ENCODE data around the gene TMEM207.

Gene TMEM207

DNA sequence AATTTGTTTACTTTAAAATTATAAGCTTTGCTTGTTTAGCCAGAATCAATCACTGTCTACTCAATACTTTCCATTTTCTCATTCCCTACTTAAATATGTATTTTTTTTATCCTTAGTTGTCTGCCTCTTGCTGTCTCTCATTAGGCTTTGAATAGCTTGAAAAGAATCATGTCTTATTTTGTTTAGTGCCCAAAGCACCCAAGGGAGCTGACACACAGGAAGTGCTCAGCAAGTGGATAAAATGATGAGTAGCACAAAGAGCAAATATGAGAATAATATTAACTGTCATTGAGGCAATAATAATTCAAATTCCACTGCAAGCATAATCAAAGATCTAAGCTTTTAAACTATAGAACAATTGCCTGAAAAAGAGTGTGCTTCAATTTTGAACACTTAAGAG is 45.2 kb upstream of the TMEM207 start:
- no peak for DNase-seq (ENCODE audit: extremely low read depth, low read depth)
- H3K4me3 ChIP-seq (replicated peaks; ENCODE audit: low read depth, low read length) = no peak overlapping the region
- TF ChIP-seq, protein P1, sequence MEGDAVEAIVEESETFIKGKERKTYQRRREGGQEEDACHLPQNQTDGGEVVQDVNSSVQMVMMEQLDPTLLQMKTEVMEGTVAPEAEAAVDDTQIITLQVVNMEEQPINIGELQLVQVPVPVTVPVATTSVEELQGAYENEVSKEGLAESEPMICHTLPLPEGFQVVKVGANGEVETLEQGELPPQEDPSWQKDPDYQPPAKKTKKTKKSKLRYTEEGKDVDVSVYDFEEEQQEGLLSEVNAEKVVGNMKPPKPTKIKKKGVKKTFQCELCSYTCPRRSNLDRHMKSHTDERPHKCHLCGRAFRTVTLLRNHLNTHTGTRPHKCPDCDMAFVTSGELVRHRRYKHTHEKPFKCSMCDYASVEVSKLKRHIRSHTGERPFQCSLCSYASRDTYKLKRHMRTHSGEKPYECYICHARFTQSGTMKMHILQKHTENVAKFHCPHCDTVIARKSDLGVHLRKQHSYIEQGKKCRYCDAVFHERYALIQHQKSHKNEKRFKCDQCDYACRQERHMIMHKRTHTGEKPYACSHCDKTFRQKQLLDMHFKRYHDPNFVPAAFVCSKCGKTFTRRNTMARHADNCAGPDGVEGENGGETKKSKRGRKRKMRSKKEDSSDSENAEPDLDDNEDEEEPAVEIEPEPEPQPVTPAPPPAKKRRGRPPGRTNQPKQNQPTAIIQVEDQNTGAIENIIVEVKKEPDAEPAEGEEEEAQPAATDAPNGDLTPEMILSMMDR (IDR thresholded peaks at IDR 0.05; ENCODE audit: low read depth, low read length, missing control alignments) = no peak

- no peak overlapping the region for H3K4me3 ChIP-seq (replicated peaks; ENCODE audit: low read depth, low read length)
- DNase-seq (ENCODE audit: extremely low read depth, low read depth) = no peak
- TF ChIP-seq, protein P1 (IDR thresholded peaks at IDR 0.05; ENCODE audit: low read depth, low read length, missing control alignments) = no peak
These were observed 43.3 kb upstream of the TMEM207 start for GRCh38 chr3:190492966-190493365.

GRCh38 chr3:190492129-190492528 is 42.4 kb upstream of the TMEM207 start:
- DNase-seq (ENCODE audit: extremely low read depth, low read depth) = no peak
- no peak overlapping the region for H3K4me3 ChIP-seq (replicated peaks; ENCODE audit: low read depth, low read length)
- TF ChIP-seq, protein P1 (IDR thresholded peaks at IDR 0.05; ENCODE audit: low read depth, low read length, missing control alignments) = no peak

- no peak overlapping the region for H3K4me3 ChIP-seq (replicated peaks; ENCODE audit: low read depth, low read length)
- no peak for DNase-seq (ENCODE audit: extremely low read depth, low read depth)
- TF ChIP-seq, protein P1 (IDR thresholded peaks at IDR 0.05; ENCODE audit: low read depth, low read length, missing control alignments) = no peak
These were observed 41.9 kb upstream of the TMEM207 start for GRCh38 chr3:190491533-190492054.

- DNase-seq (ENCODE audit: extremely low read depth, low read depth) = no peak
- H3K4me3 ChIP-seq (replicated peaks; ENCODE audit: low read depth, low read length) = no peak overlapping the region
- TF ChIP-seq, protein P1 (IDR thresholded peaks at IDR 0.05; ENCODE audit: low read depth, low read length, missing control alignments) = no peak
These were observed 37.4 kb upstream of the TMEM207 start for GRCh38 chr3:190486908-190487607.

DNA sequence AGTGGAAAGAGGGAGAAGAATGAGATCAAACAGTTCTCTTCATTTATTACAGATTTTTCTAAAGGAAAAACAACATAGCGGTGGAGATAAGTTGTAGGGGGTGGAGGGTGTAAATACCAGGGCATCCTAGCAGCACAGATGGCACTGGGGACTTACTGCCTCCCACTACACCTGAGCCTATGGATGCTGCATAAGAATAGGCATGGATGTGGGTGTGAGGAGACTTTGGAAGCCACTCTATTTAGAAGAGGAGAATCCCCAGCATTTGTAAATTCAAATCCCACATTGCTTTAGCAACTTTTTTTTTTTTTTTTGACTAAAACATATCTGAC is 36.8 kb upstream of the TMEM207 start:
- TF ChIP-seq, protein P1 (IDR thresholded peaks at IDR 0.05; ENCODE audit: low read depth, low read length, missing control alignments) = no peak
- no peak for DNase-seq (ENCODE audit: extremely low read depth, low read depth)

More for the DNA sequence above, 36.8 kb upstream of the TMEM207 start:
- H3K4me3 ChIP-seq (replicated peaks; ENCODE audit: low read depth, low read length) = no peak overlapping the region

Data from HFF-Myc (cell line).